CD4-positive, alpha-beta T cell treated with Interferon alpha-2 for 1 hour (primary cell): Measurements from ENCODE around the gene COX20.
A peak's percentile ranks its signal among the peaks of the same experiment; 100 is the strongest.
"Not testable (repeated sequence)": the region's sequence is repeated elsewhere in the genome, so short reads cannot be mapped to it uniquely, and the experiment has no call there.

Experiments used
- DNase-seq, 2 donors: peaks; one replicate each; pipeline ENCODE4 v3.0.0-alpha.2; 2020 to 2022

Gene COX20

DNA sequence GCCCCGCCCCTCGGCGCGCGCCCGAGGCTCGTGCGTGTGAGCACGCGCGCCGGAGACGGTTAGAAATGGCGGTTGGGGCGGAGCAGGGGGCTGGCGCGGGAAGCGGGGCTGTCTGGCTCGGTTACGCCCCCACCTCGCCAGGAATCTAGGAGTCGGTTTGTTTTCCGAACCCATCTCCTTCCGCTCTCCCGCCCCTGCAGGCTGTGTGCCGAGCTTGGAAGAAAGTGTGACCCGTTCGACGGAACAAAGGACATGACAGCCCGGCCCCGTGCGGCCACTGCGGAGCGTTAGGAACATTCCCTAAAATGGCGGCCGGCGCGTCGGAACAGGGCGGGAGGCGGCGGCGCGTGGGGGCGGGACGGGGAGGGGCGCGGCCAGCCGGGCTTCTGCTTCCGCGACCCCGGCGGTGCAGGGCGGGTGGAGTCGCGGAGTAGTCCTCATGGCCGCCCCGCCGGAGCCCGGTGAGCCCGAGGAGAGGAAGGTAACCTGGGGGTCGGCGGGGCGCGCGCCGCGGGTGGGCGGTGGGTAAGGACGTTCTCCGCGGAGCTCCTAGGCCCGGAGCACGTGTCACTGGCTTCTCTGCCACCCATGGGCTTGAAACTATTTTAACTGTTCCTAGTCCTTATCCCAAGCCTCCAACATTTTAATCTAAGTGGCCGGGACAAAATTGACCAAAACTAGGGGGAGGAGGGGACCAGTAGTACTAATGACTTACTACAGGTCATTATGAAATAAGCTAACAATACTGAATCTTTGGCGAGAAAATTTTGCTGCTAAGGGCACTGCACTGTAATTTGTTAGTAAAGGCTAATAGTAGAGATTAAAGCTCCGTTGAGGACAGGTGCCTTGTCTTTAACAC is at the start of gene COX20:
COX20 (plus strand) TSS at position 383 of the 859 bp plus-strand sequence; CDS start at position 440, 57 bp downstream.
- peak; percentile 82 to 92 for DNase-seq

GRCh38 chr1:244788493-244789275 is 46.8 kb upstream of the COX20 start:
- no peak for DNase-seq

- no peak for DNase-seq
Measured at GRCh38 chr1:244789276-244789580, 46.2 kb upstream of the COX20 start.

DNA sequence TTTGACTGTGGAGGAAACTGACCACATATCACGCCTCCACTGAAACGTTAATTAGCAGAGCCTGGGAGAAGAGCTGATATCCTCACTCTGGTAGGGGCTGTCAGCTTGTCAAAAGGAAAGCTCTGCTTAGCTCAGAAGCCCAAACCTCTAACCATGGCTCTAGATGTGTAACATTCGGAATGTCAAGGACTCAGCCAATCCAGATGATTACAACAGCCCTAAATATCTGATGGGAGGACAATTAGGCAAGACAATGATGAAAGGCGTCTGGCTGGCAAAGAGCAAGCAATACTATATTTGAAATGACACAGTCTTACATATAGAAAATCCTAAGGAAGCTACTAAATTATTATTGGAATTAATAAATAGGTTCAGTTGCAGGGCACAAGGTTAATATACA is 45.7 kb upstream of the COX20 start:
- no peak for DNase-seq

DNA sequence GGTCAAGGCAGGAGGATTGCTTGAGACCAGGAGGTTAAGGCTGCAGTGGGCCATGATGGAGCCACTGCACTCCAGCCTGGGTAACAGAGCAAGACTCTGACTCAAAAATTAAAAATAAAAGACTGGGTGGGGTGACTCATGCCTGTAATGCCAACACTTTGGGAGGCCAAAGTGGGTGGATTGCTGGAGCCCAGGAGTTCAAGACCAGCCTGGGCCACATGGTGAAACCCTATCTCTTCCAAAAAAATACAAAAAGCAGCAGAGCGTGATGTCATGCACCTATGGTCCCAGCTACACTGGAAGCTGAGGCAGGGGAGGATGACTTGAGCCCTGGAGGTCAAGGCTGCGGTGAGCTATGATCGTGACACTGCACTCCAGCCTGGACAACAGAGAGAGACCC is 44.4 kb upstream of the COX20 start:
- DNase-seq, result no peak

DNA sequence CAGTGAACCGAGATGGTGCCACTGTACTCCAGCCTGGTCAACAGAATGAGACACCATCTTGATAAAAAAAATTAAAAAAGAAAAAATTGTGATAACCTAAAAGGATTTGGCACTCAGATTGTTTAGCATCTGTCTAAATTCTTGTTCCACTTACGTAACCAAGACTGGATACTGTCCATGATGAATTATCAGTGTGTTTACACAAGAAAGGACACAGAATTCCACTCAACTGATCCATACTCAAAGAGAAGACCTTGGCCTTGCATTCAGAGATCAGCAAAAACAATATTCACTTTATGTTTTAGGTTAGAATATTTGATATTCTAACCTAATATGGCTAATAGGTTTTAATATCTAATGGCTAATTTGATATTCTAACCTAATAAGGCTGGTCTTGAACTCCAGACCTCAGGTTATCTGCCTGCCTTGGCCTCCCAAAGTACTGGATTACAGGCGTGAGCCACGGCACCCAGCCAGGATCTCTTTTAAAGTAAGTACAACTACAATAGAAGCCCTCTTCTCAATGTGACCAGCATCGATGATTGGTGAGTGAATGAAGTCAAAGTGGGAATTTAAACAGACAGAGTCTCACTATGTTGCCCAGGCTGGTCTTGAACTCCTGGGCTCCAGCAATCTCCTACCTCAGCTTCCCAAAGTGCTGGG is 43.1 kb upstream of the COX20 start:
- no peak for DNase-seq

- DNase-seq, result no peak
Measured at GRCh38 chr1:244794071-244794470, 41.4 kb upstream of the COX20 start.

DNA sequence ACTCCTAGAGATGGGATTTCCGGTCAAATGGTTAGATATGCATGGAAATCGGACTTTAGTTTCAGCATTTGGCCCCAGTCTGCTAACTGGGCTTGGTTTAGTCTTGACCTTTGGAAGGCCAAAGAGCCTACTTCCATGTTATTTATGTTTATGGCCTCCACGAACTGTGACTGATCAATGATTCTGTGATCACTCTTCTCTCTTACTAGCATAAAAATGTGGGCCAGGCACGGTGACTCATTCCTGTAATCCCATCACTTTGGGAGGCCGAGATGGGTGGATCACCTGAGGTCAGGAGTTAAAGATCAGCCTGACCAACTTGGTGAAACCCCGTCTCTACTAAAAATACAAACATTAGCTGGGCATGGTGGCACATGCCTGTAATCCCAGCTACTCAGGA is 40.9 kb upstream of the COX20 start:
- not testable (repeated sequence) for DNase-seq

DNA sequence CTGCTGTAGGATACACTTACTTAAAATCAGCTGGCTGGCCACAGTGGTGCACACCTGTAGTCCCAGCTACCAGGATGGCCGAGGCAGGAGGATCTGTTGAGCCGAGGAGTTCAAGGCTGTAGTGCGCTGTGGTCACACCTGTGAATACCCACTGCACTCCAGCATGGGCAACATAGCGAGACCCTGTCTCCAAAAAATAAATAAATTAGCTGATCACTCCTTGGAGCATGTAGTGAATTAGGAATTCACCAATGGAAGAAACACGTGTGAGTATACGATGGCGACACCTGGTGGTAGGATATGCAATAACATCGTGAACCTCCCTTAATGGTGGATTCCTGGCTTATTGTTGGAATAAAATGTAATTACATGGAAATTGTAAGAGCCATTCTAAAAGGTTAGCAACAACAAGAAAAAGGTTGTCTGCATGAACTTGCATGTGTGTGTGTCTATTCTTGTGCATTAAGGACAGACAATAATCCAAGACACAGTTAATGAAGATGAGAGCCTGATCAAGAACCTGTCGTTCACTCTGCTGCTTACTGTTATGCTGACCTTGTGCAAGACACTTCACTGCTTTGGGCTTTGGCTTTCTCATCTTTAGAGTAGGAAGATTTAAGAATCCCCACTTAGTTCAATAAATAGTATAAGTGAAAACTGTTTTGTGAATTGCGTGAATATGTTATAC is 38.6 kb upstream of the COX20 start:
- DNase-seq, result peak; percentile 40 to 61

DNA sequence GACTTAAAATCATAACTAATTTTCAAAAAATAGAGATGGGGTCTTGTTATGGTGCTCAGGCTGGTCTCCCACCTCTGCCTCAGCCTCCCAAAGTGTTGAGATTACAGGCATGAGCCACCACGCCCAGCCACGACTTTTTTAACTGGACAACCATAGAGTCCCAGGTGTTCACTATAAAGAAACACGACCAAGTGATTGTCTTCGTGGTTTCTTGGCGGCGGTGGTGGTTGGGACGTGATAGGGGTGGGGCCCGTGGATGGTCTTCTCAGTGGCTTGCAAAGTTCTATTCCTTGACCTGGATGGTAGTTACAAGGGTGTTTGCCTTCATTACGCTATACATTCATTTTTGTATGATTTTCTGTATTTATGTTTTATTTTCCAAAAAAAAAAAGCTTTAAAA is 34.6 kb upstream of the COX20 start:
- DNase-seq, result no peak

GRCh38 chr1:244801246-244801645 is 34.2 kb upstream of the COX20 start:
- peak; percentile 53 to 69 for DNase-seq

- DNase-seq, result no peak
Measured at GRCh38 chr1:244802041-244802440, 33.4 kb upstream of the COX20 start.

GRCh38 chr1:244802556-244803239 is 32.8 kb upstream of the COX20 start:
- no peak for DNase-seq

- no peak for DNase-seq
Measured at GRCh38 chr1:244804841-244805240, 30.6 kb upstream of the COX20 start.

DNA sequence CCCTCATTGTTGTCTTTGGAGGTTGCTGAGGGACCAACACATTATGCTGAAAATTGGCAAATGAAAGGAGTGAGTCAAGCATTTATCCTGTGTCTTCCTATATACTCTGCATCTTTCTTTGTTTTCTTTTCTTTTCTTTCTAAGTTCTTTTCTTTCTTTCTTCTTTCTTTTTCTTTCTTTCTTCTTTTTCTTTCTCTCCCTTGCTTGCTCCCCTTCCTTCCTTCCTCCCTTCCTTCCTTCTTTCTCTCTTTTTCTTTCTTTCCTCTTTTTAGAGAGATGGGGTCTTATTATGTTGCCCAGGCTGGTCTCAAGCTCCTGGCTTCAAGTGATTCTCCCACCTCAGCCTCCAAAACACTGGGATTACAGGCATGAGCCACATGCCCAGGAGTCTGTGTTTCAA is 28.3 kb upstream of the COX20 start:
- DNase-seq, result no peak

GRCh38 chr1:244810221-244810620 is 25.2 kb upstream of the COX20 start:
- DNase-seq, result no peak

DNA sequence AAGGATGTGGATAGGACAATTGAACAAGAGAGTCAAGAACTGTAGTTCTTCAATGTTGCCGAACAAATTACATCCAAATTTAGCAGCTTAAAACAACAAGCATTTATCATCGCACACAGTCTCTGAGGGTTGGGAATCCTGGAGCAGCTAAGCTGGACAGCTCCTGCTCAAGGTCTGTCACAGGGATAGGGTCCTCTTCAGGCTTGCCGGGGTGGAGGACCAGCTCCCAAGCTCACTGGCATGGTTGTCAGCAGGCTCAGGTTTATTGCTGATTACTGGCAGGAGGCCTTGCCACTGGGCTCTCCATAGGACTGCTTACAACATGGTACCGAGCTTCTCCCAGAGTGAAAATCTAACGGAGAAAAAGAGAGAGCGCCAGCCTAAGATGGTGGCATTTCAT is 22.1 kb upstream of the COX20 start:
- no peak for DNase-seq

DNA sequence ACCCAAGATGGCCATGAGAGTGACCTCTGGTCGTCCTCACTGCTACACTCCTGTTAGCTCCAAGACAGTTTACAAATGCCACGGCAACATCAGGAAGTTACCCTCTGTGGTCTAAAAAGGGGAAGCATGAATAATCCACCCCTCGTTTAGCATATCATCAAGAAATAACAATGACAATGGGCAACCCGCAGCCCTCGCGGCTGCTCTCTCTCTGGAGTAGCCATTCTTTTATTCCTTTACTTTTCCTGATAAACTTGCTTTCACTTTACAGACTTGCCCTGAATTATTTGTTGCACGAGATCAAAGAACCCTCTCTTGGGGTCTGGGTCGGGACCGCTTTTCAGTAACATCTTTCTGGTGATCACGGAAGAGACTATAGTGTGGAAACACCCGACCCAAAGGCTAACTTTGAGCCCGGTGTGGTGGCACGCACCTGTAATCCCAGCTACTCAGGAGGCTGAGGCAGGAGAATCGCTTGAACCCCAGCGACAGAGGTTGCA is 19.8 kb upstream of the COX20 start:
- DNase-seq, result peak in 1 of 2 donors; percentile 40

GRCh38 chr1:244817415-244817894 is 18.0 kb upstream of the COX20 start:
- no peak for DNase-seq

- no peak for DNase-seq
Measured at GRCh38 chr1:244820131-244820530, 15.3 kb upstream of the COX20 start.

GRCh38 chr1:244821134-244821533 is 14.3 kb upstream of the COX20 start:
- DNase-seq, result no peak

DNA sequence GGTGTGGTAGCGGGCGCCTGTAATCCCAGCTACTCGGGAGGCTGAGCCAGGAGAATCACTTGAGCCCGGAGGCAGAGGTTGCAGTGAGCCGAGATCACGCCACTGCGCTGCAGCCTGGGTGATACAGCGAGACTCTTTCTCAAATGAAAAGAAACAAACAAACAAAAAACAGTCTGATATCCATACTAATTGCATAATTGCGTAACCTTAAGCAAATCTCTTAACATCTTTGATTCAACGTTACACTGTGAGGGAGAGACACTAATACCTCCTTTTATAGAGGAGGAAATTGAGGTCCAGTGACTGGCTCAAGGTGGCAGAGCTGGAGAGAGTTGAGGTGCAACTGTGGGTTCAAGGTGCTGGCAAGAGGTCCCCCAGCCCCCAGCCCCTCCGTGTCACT is 12.6 kb upstream of the COX20 start:
- no peak for DNase-seq
